Stimulated activated naive B cell treated with anti-CD40 and anti-IgM and Interleukin-4, amounts not matched to agents 10 μg/mL and 1 μg/mL and 100 μg/mL, for 72 hours (primary cell): ENCODE results near the gene GRIA3.

Source experiments
- ATAC-seq, 2 donors: fragments of 150-1000 bp; cut with Tn5 transposase; replicated peaks; 2 replicates each; pipeline ENCODE4 v1.10.0; 2021; ENCODE audit warnings: moderate library complexity in 1 of 2
- DNase-seq: peaks from one replicate; pipeline ENCODE4 v3.0.0; 2021
- H3K27ac Mint-ChIP-seq: one replicate; pipeline ENCODE4 v1.8.0; 2022; ENCODE audit warnings: mild to moderate bottlenecking, mixed read lengths
- H3K27me3 Mint-ChIP-seq, 2 donors: one replicate each; pipeline ENCODE4 v1.8.0; 2022; ENCODE audit warnings: mixed read lengths in 2 of 2
- H3K36me3 Mint-ChIP-seq, 2 donors: one replicate each; pipeline ENCODE4 v1.8.0; 2022; ENCODE audit warnings: mixed read lengths in 2 of 2, mild to moderate bottlenecking in 1 of 2
- H3K4me1 Mint-ChIP-seq, 2 donors: one replicate each; pipeline ENCODE4 v1.8.0; 2022; ENCODE audit warnings: mixed read lengths in 2 of 2, mild to moderate bottlenecking in 1 of 2
- H3K4me3 Mint-ChIP-seq, 2 donors: one replicate each; pipeline ENCODE4 v1.8.0; 2022; ENCODE audit warnings: mild to moderate bottlenecking in 2 of 2, mixed read lengths in 2 of 2, moderate library complexity in 1 of 2
- H3K9me3 Mint-ChIP-seq, 2 donors: one replicate each; pipeline ENCODE4 v1.8.0; 2022; ENCODE audit warnings: mixed read lengths in 2 of 2, mild to moderate bottlenecking in 1 of 2

The GRIA3 gene

DNA sequence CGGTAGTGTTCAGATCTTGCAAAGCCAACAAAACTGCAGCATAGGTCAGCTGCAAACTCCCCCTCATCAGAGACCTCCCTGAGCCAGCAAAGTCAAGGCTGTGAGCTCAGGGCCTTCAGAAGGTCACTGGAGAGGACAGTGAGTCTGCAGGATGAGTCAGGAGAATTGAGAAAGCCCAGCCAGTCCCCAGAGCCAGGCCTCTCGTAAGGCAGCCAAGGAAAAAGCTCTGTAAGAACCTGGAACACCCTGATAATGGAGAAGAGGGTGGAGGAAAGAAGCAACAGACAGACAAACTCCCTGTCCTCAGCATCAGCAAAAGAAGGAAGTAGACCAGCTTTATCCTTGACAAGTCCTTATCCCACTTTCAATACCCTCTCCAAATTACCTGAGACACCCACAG is 33.0 kb downstream of the GRIA3 start:
- H3K36me3 Mint-ChIP-seq, result no peaks in the 10 kb centered on the region
- no peaks in the 10 kb centered on the region for H3K4me1 Mint-ChIP-seq
- no peaks in the 10 kb centered on the region for H3K27me3 Mint-ChIP-seq
- DNase-seq (no peak), ATAC-seq (no peak)
- H3K4me3 Mint-ChIP-seq, result no peak overlapping the region
- H3K9me3 Mint-ChIP-seq, result no peaks in the 10 kb centered on the region
- no peak overlapping the region for H3K27ac Mint-ChIP-seq

- no peak for ATAC-seq
- Mint-ChIP-seq H3K4me1 (no peaks in the 10 kb centered on the region), H3K36me3 (no peaks in the 10 kb centered on the region), H3K27me3 (no peaks in the 10 kb centered on the region), H3K27ac (no peak overlapping the region), H3K4me3 (no peak overlapping the region), H3K9me3 (no peaks in the 10 kb centered on the region)
- no peak for DNase-seq
Observed at GRCh38 chrX:123217728-123218127, 33.6 kb downstream of the GRIA3 start.

DNA sequence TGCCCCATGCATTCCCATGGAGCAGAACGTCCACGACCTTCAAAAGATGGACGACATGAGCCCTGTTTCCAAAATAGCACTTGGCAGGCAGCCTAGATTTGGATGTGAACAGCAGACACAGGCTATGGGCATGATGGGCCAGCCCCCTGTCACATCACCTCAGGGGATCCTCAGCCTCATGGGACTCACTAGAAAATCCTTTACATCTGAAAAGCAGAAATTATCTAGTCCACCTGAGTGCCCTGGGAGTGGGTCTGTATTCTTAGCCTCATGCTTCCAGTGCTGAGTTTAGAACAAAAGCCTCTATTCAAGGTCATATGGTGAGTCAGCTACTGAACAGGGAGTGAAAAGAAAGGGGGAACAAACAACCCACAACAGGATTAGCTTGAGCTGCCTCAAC is 35.8 kb downstream of the GRIA3 start:
- no peaks in the 10 kb centered on the region for H3K4me1 Mint-ChIP-seq
- H3K27ac Mint-ChIP-seq, result no peak overlapping the region
- ATAC-seq (no peak), DNase-seq (no peak)
- no peaks in the 10 kb centered on the region for H3K9me3 Mint-ChIP-seq
- H3K4me3 Mint-ChIP-seq, result no peak overlapping the region
- no peaks in the 10 kb centered on the region for H3K36me3 Mint-ChIP-seq
- no peaks in the 10 kb centered on the region for H3K27me3 Mint-ChIP-seq

GRCh38 chrX:123222920-123223319 is 38.8 kb downstream of the GRIA3 start:
- ATAC-seq (no peak), DNase-seq (no peak)
- Mint-ChIP-seq H3K4me1 (no peaks in the 10 kb centered on the region), H3K36me3 (no peaks in the 10 kb centered on the region), H3K27ac (no peak overlapping the region), H3K4me3 (no peak overlapping the region), H3K27me3 (no peaks in the 10 kb centered on the region), H3K9me3 (no peaks in the 10 kb centered on the region)

DNA sequence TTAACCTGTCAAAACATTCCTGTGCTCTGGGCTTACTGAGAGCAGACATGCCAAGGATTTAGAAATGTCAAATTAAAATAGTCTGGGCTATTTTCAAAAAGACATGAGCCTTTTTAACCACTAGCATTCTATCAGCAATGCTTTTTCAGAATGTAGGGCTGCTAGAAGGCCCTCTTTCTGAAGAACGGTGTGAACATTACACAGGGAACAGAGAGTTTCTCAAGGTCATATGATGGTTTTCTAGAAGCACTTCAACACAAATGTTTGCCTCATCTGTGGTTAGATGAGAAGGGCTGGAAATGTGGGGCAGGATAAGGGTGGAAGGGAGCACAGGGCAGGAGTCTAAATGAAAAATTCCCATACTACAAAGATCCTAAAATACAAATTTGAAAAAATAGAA is 39.3 kb downstream of the GRIA3 start:
- H3K9me3 Mint-ChIP-seq, result no peaks in the 10 kb centered on the region
- no peak overlapping the region for H3K27ac Mint-ChIP-seq
- ATAC-seq, result no peak
- H3K4me1 Mint-ChIP-seq, result no peaks in the 10 kb centered on the region
- no peaks in the 10 kb centered on the region for H3K27me3 Mint-ChIP-seq
- no peaks in the 10 kb centered on the region for H3K36me3 Mint-ChIP-seq
- DNase-seq, result no peak
- H3K4me3 Mint-ChIP-seq, result no peak overlapping the region

GRCh38 chrX:123223859-123224258 is 39.8 kb downstream of the GRIA3 start:
- no peak overlapping the region for H3K27ac Mint-ChIP-seq
- ATAC-seq (no peak), DNase-seq (no peak)
- H3K36me3 Mint-ChIP-seq, result no peaks in the 10 kb centered on the region
- H3K9me3 Mint-ChIP-seq, result no peaks in the 10 kb centered on the region
- H3K27me3 Mint-ChIP-seq, result no peaks in the 10 kb centered on the region
- no peaks in the 10 kb centered on the region for H3K4me1 Mint-ChIP-seq
- H3K4me3 Mint-ChIP-seq, result no peak overlapping the region

DNA sequence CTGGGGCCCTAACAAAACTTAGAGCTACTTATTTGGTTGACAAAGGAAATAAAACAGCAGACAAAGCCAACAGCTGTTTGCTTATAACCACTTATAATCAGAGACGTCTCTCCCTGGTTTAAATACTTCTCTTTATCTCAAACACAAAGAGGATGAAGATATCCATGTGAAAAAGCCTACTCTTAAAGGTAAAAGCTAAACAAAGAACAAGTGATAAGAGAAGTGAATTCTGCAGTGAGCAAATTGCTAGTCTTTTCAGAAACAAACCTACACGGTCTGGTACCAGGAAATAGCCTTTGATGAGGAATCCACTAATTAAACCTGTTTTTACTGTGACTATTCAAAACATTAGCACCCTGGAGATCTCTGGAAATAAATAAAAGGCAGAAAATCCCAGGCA is 46.7 kb downstream of the GRIA3 start:
- ATAC-seq (no peak), DNase-seq (no peak)
- no peak overlapping the region for H3K27ac Mint-ChIP-seq
- H3K9me3 Mint-ChIP-seq, result no peaks in the 10 kb centered on the region
- no peaks in the 10 kb centered on the region for H3K4me1 Mint-ChIP-seq
- no peaks in the 10 kb centered on the region for H3K36me3 Mint-ChIP-seq
- H3K27me3 Mint-ChIP-seq, result no peaks in the 10 kb centered on the region
- no peak overlapping the region for H3K4me3 Mint-ChIP-seq

DNA sequence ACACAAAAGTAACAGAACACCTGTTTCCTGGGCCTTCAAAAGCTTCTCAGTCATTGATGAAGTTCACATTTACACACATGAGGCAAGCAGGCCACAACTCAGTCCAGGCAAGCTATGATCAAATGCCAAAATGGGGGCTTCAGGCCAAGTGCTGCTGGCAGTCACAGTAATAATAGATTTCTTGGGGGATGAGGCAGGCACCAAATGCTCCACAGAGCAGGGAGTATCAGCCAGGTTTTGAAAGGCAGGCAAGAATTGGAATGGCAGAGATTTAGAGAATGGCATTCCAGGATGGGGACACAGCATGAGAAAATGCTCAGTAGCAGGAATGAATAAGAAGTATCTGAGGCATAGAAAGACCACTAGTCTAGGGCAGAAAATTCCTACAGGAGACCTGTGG is 52.8 kb downstream of the GRIA3 start:
- H3K36me3 Mint-ChIP-seq, result no peaks in the 10 kb centered on the region
- H3K4me3 Mint-ChIP-seq, result no peak overlapping the region
- DNase-seq (no peak), ATAC-seq (no peak)
- no peaks in the 10 kb centered on the region for H3K9me3 Mint-ChIP-seq
- no peaks in the 10 kb centered on the region for H3K4me1 Mint-ChIP-seq
- H3K27ac Mint-ChIP-seq, result no peak overlapping the region
- no peaks in the 10 kb centered on the region for H3K27me3 Mint-ChIP-seq

- H3K27me3 Mint-ChIP-seq, result no peaks in the 10 kb centered on the region
- no peak for ATAC-seq
- no peak overlapping the region for H3K4me3 Mint-ChIP-seq
- no peaks in the 10 kb centered on the region for H3K36me3 Mint-ChIP-seq
- no peaks in the 10 kb centered on the region for H3K4me1 Mint-ChIP-seq
- no peak overlapping the region for H3K27ac Mint-ChIP-seq
- H3K9me3 Mint-ChIP-seq, result no peaks in the 10 kb centered on the region
- DNase-seq, result no peak
Observed at GRCh38 chrX:123237271-123237670, 53.2 kb downstream of the GRIA3 start.

DNA sequence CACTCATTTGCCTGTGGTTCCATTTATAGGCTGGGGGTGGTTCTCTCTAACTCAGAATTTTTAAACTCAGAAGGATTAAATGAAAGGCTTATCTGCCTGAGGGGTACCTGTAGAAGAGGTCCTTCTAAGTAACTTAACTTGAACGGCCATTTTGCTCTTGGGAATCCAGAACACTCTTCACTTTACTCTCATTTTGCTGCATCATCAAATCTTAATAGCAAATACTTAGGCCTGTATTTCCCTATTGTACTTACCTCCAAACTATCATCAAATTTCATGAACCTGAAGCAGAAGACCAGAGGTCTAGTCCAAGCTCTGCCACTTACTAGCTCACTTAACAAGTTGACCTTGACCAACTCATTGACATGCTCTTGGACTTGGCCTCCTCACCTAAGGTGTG is 70.4 kb downstream of the GRIA3 start:
- Mint-ChIP-seq H3K27me3 (no peaks in the 10 kb centered on the region), H3K9me3 (peaks cover 0 to 3% of the 10 kb centered on the region in 2 donors), H3K4me3 (no peak overlapping the region), H3K36me3 (peaks cover 0 to 1% of the 10 kb centered on the region in 2 donors), H3K27ac (no peak overlapping the region), H3K4me1 (no peaks in the 10 kb centered on the region)
- DNase-seq, result no peak
- no peak for ATAC-seq

DNA sequence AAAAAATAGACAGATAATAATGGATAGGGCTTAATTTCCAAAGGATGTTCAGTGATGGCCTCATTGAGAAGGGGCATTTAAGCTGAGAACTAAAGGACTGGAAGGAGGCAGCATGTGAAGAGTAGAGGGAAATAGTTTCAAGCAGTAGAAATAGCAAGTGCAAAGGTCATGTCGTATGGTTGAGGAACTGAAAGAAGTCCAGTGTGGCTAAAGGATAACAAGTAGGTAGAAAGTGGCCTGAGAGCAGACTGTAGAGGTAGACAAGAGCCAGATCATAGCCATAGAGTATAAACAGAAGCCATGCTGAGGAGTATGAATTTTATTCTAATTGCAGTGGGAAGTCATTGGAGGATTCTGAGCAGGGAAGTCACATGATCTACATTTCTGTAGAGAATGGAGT is 72.3 kb downstream of the GRIA3 start:
- H3K27ac Mint-ChIP-seq, result no peak overlapping the region
- DNase-seq, result no peak
- no peaks in the 10 kb centered on the region for H3K27me3 Mint-ChIP-seq
- H3K4me1 Mint-ChIP-seq, result no peaks in the 10 kb centered on the region
- ATAC-seq, result no peak
- H3K9me3 Mint-ChIP-seq, result peaks cover 0 to 3% of the 10 kb centered on the region in 2 donors
- no peak overlapping the region for H3K4me3 Mint-ChIP-seq
- peaks cover 0 to 1% of the 10 kb centered on the region in 2 donors for H3K36me3 Mint-ChIP-seq

DNA sequence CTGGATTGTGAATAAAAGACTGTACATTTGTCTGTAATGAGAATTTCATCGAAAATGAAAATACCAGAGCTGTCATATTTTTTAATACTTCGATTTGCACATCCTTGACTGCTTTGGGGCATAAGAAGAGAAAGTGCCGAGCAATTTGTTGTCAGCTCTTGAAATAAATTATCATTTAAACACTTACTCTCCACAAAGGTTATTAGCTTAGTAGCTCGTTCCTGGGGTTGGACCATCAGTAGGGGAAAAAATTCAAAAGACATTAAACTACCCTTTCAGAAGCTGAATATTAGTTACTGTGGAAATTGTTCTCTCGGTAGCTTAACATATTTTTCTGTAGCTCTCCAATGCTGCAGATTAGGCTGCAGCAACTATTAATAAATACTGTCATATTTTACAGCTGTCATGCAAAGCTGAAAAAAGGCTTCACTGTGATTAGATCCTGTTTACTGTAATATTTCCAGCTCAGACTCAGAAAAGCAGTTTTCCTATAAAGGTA is 76.9 kb downstream of the GRIA3 start:
- no peaks in the 10 kb centered on the region for H3K4me1 Mint-ChIP-seq
- ATAC-seq (no peak), DNase-seq (no peak)
- H3K27me3 Mint-ChIP-seq, result no peaks in the 10 kb centered on the region
- H3K9me3 Mint-ChIP-seq, result peaks cover 0 to 3% of the 10 kb centered on the region in 2 donors
- no peak overlapping the region for H3K27ac Mint-ChIP-seq
- peaks cover 0 to 1% of the 10 kb centered on the region in 2 donors for H3K36me3 Mint-ChIP-seq
- H3K4me3 Mint-ChIP-seq, result no peak overlapping the region

GRCh38 chrX:123263270-123263669 is 79.2 kb downstream of the GRIA3 start:
- no peak for ATAC-seq
- H3K4me3 Mint-ChIP-seq, result no peak overlapping the region
- DNase-seq, result no peak
- H3K9me3 Mint-ChIP-seq, result peaks cover 4 to 5% of the 10 kb centered on the region in 2 donors
- H3K4me1 Mint-ChIP-seq, result no peaks in the 10 kb centered on the region
- H3K27ac Mint-ChIP-seq, result no peak overlapping the region
- no peaks in the 10 kb centered on the region for H3K36me3 Mint-ChIP-seq
- H3K27me3 Mint-ChIP-seq, result peaks cover 0 to 4% of the 10 kb centered on the region in 2 donors

DNA sequence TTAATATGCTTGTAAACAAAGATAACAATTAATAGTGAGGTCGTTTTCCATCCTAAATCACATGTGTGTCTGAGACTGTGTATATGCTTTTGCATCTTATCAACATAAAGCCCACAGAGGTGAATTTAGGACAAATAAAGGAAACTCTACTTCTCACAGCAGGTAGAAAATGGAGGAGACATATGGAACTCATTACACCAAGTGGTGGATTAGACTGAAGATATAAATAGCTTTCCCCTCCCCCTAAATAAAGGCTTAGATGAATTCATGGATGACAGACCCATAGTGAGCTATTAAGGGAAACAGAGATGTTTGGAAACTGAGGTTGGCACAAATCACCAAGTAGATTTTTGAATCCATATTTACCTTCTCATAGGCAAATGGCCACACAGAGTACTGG is 79.7 kb downstream of the GRIA3 start:
- DNase-seq (no peak), ATAC-seq (no peak)
- H3K27ac Mint-ChIP-seq, result no peak overlapping the region
- H3K9me3 Mint-ChIP-seq, result peaks cover 4 to 5% of the 10 kb centered on the region in 2 donors
- peaks cover 0 to 4% of the 10 kb centered on the region in 2 donors for H3K27me3 Mint-ChIP-seq
- no peaks in the 10 kb centered on the region for H3K4me1 Mint-ChIP-seq
- H3K36me3 Mint-ChIP-seq, result no peaks in the 10 kb centered on the region
- H3K4me3 Mint-ChIP-seq, result no peak overlapping the region

DNA sequence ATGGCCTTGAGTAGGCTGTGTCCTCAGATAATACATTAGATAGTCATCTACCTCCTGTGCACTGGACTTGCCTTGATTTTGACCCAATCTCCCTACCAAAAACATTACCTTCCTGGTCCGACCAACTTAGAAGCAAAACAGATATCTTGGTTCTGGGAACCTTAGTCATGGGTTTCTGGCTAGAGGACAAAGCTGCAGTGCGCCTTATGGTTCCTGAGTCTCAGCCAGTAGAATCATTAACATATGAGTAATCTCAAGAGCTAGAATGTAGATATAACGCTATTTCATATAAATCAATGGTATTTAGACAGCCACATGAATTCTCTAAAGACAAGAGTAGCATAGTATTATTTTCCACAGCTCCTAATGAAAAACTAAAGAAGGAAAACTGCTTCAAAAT is 83.1 kb downstream of the GRIA3 start:
- ATAC-seq (no peak), DNase-seq (no peak)
- H3K4me1 Mint-ChIP-seq, result no peaks in the 10 kb centered on the region
- H3K4me3 Mint-ChIP-seq, result no peak overlapping the region
- H3K36me3 Mint-ChIP-seq, result no peaks in the 10 kb centered on the region
- H3K27me3 Mint-ChIP-seq, result peaks cover 0 to 4% of the 10 kb centered on the region in 2 donors
- H3K9me3 Mint-ChIP-seq, result peaks cover 4 to 5% of the 10 kb centered on the region in 2 donors
- no peak overlapping the region for H3K27ac Mint-ChIP-seq

GRCh38 chrX:123271902-123272301 is 87.8 kb downstream of the GRIA3 start:
- Mint-ChIP-seq H3K9me3 (no peaks in the 10 kb centered on the region), H3K27ac (no peak overlapping the region), H3K27me3 (no peaks in the 10 kb centered on the region), H3K4me1 (no peaks in the 10 kb centered on the region), H3K36me3 (no peaks in the 10 kb centered on the region), H3K4me3 (no peak overlapping the region)
- ATAC-seq, result no peak
- DNase-seq, result no peak
